Stimulated activated CD8-positive, alpha-beta memory T cell treated with anti-CD3 and anti-CD28 coated beads, Interleukin-12 subunit alpha, Interleukin-12 subunit beta, amount 100 ng/mL, for 4 hours (primary cell): ENCODE measurements around the gene NLE1.
"Not testable (repeated sequence)": the region's sequence is repeated elsewhere in the genome, so short reads cannot be mapped to it uniquely, and the experiment has no call there.

Source experiments
- DNase-seq: peaks from one replicate; pipeline ENCODE4 v3.0.0-alpha.2; 2020; ENCODE audit warnings: low read depth

NLE1 gene

DNA sequence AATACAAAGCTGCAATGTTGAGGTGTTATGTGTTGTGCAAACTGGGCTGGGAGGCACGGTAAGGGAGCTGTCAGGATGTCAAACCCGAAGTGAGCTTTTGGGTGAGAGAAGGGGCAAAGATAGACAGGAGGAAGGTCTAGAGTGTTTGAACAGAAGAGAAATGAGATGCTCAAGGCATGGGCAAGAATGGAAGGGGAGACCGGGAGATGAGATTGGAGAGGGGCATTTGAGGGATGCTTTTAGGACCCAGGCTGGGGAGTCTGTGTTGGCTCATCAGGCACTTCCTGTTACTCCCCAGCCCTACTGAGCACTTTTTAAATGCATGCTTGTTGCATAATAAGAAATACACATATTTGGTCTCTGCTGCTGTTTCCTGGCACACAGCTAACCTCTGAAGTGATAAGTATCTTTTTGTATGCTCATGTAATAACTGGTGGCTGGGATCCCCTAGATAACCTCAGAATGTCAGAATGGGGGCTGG is 19.2 kb upstream of the NLE1 start:
- no peak for DNase-seq

DNA sequence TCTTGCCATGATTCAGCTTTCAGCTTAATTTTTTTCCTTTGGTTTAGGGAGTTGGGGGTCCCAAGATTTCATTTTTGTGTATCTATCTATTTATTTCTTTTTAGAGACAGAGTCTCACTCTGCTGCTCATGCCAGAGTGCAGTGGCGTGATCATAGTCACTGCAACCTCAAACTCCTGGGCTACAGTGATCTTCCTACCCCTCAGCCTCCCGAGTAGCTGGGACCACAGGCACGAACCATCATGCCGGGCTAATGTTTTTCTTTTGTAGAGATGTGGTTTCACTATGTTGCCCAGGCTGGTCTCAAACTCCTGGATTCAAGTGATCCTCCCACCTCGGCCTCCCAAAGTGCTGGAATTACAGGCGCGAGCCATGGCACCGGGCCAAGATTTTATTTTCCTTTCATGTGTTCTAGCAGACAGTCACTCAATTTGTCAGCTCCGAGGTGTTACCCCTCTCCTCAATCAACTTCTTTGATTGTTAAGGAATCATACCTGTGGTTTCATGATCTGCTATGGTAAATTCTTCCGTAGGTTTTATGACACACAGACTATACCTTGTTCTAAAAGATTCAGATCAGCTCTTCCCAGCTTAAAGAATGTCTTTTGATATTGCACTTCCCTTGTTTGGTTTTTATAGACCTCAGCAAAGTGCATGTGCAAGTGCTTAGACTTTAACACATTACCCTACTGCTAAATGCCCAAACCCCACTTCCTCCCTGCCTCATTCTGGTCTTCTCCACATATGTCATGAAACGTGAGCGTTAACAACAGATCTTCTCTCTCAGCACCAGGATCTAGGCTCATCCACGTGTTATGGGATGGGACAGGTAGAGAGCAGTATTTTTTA is 18.5 kb upstream of the NLE1 start:
- no peak for DNase-seq

DNA sequence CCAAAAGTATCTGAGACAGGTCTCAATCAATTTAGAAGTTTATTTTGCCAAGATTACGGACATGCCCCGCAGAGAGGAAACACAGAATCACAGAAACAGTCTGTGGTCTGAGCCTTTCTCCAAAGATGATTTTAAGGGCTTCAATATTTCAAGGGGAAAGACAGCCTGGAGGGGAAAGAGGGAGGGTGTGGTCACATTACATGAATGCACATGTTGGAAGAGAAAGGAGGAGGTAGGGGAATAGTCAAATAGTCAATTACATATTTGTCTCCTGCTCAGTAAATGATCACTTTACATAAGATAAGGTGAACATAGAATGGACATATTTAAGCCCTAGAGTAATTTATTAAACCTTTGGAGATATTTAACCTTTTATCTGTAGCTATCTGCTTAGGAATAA is 17.8 kb upstream of the NLE1 start:
- no peak for DNase-seq

DNA sequence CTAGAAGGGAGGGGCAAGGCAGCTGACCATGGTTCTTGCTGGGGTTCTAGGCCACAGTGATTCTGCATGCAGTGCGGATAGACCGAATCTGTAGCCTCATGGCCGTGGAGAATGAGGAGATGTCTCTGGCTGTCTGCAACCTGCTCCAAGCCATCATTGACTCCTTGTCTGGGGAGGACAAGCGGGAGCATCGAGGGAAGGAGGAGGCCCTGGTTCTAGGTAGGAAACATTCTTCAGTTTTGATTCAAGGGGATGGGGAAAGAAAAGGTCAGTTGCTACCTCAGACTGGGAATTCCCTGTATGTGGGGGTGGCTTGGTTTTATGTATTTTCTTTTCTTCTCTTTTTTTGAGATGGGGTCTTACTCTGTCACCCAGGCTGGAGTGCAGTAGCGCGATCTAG is 13.1 kb upstream of the NLE1 start:
- DNase-seq = no peak

DNA sequence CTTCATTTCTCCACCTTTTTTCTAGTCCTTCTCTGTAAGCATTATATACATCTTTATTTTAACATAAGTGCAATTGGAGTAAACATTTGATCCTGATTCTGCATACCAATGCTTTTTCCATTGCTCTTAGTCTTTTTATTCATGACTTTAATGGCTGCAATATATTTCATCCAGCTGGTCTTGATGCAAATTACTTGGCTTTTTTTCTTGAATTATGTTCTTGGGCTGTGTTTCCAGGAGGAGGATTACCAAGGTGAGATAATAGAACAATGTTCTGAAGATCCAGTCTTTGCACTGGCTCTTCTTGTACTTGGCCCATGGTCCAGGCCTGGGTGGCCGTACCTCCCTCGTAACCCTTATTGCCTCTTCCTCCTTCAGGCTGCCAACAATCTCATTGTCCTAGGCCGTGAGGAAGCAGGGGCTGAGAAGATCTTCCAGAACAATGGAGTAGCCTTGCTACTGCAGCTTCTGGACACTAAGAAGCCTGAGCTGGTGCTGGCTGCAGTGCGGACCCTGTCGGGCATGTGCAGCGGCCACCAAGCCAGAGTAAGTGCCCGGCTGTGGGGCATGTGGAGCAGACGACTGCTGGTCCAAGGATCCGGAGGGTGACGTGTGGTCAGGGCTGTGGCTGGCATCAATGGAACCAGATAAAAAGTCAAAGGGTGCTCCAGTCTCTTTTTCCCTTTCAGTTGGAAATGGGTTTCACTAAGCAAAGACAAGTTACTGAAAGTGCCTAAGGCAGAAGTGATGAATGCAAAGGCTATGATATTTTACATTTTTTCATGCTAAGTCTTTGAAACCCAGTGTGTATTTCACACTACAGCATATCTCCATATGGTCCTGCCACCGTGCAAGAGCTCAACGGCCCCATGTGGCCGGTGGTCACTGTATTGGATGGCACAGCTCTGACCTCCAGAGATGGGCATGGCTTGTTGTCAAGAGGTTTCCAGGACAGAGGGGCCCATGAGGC is 12.4 kb upstream of the NLE1 start:
- DNase-seq = no peak

DNA sequence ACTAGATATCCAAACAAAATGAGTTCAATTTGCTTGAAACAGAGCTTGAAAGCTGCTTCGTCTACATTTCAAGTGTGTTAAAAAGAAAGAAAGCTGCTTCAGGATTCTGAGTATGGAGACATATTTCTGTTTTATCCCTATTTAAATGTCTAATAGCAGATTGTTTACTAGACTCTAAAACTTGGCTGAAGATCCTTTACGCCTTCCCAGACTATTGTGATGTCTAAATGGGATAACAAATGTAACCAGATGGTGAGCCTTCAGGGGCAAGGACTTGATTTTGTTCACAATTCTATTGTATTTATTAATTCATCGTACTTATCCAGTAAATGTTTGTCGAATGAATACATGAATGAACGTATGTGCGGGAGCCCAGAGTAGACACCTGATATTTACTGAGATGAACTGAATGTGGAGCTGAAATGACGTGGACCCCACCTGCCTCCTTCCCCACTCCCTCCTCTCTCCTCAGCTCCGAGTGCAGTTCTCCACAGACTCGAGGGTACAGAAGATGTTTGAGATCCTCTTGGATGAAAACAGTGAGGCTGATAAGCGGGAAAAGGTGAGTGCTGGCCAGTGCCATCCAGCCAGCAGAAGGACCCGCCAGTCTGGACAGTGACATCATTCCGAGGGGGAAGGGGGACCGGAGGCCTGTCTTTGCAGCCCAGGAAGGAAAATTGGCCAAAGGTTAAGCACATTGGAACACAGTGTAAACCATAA is 10.5 kb upstream of the NLE1 start:
- no peak for DNase-seq

DNA sequence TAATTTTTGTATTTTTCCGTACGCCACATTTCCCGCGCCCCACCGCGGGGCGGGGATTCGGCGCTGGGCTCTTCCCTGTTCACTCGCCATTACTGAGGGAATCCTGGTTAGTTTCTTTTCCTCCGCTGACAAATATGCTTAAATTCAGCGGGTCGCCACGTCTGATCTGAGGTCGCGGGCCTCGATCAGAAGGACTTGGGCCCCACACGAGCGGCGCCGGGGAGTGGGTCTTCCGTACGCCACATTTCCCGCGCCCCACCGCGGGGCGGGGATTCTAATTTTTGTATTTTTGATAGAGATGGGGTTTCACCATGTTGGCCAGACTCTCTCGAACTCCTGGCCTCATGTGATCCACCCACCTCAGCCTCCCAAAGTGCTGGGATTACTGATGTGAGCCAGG is 9.0 kb upstream of the NLE1 start:
- DNase-seq = not testable (repeated sequence)

DNA sequence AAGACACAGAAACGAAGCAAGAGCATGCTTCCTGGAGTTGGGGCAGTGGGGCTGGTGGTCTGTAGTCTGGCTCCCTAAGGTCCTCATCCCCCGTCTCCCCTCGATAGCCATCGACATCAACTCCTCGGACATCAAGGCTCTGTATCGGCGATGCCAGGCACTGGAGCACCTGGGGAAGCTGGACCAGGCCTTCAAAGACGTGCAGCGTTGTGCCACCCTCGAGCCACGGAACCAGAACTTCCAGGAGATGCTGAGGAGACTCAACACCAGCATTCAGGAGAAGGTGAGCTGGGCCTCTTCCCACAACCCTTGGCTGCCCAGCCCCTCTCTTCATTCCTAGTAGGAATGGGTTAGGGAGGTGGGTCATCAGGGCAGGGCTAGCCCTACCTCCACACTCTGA is 7.8 kb upstream of the NLE1 start:
- DNase-seq = no peak

DNA sequence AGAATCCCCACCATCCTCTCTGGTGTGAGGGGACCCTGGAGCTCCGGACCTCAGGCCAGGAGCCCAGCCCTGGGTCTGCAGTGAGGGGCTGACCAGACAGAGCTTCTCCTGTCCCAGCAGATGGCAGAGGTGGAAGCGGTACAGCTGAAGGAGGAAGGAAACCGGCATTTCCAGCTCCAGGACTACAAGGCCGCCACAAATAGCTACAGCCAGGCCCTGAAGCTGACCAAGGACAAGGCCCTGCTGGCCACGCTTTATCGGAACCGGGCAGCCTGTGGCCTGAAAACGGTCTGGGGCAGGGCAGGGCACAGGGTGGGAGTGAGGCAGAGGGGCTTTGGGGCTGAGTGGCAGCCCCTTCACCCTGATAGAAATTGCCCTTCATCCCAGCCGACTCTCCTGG is 6.0 kb upstream of the NLE1 start:
- no peak for DNase-seq

DNA sequence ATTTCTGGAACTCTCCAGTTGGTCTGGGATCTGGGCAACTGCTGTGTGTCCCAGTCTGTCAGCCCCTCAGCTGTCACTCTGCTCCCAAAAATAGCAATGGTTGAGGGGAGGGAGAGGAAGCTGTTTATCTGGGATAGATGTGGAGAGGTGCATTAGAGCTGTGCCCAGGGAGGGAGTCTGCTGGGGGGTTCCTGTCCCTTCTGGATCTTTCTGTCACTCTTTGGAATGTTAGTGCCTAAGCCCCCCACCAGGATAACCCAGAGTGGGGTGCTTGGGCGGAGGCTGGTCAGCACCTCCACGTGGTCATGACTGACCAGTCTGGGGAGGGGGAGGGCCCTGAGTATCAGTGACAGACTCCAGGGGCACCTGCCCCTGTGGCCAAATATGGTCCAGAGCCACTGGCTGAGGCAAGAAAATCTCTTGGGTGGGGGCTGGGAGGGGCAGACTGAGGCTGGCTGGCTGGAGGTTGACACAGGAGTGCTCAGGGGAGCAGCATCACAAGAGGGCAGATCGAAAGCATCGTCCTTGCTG is 5.3 kb upstream of the NLE1 start, which contains the start of gene UNC45B:
TSS of gene UNC45B (plus strand) at position 443 of the 531 bp plus-strand sequence. CDS start 447 bp downstream, outside the sequence.
- no peak for DNase-seq

DNA sequence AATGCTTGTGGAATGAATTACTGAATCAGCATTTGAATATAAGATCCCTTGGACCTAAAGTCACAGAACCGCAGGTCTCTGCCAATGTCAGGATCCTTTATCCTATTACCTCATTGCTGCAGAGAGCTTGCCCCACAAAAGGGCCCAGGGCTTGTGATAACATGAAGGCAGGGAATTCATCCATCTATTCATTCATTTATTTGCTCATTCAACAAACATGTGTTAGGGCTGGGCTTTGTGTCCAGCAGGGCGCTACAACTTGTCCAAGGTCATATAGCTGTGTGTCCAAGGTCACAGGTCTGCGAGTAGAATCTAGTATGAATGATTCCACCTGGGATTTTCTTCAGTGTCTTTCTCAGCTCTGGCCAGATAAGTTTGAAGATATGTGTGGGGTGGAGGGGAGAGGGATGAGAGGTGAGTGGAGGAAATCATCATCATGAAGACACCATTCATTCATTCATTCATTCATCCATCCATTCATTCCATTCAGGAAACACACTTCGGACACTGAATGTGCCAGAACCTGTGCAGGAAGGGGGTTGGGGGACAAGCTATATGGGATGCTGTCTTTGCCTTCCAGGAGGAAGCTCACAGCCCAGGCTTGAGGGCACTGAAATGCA is 4.2 kb upstream of the NLE1 start:
- no peak for DNase-seq

DNA sequence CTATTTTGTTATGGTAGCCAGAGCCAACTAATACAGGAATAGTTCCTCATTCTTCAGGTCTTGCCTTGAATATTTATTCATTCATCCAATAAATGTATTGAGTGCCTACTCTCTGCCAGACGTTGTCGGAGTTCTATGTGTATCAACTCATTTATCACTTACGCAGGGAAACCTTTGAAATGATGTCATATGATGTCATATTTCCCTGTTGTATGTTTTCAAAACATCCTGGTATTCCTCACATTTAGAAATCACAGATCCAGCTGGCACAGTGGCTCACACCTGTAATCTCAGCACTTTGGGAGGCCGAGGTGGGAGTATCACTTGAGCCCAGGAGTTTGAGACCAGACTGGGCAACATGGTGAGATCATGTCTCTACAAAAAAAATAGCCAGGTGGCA is 2.7 kb upstream of the NLE1 start:
- DNase-seq = no peak

DNA sequence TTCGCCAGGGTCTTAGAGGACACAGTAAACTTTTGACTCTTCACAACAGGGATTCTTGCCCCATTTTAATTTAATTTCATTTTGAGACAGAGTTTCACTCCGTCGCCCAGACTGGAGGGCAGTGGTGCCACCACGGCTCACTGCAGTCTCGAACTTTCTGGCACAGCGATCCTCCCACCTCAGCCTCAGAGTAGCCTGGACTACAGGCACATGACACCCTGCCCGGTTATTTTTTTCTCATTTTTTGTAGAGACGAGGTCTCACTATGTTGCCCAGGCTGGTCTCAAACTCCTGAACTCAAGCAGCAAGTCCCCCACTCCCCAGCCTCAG is 329 bp upstream of the NLE1 start:
- DNase-seq = no peak

DNA sequence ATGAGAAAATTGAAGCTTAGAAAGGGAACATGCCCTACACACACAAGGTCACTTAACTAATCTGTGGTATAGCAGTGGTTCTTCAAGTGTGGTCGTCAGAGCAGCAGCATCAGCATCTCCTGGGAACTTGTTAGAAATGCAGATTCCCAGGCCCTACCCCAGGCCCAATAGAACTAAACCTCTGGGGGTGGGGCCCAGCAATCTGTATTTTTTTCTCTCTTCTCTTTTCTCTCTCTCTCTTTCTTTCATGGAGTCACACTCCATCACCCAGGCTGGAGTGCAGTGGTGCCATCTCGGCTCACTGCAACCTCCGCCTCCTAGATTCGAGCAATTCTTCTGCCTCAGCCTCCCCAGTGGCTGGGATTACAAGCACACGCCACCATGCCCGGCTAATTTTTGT is 3.9 kb downstream of the NLE1 start:
- no peak for DNase-seq

DNA sequence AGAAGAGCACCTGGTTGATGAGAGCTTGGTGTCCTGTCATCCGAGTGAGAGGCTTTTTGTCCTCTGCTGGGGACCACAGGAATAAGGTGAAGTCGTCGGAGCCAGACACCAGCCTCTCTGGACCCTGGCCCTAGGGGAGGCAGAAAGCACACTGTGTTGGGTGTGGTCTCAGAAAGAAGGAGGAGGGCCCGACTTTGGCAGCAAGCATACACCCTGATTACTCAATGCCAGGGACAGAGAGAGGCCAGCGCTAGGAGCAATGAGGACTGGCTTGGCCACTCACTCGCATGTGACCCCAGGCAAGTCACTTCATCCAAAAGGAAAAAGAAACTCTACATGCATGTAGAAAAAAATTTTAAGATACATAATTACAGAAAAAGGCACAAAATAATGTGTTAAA is 6.8 kb downstream of the NLE1 start:
- DNase-seq = no peak

DNA sequence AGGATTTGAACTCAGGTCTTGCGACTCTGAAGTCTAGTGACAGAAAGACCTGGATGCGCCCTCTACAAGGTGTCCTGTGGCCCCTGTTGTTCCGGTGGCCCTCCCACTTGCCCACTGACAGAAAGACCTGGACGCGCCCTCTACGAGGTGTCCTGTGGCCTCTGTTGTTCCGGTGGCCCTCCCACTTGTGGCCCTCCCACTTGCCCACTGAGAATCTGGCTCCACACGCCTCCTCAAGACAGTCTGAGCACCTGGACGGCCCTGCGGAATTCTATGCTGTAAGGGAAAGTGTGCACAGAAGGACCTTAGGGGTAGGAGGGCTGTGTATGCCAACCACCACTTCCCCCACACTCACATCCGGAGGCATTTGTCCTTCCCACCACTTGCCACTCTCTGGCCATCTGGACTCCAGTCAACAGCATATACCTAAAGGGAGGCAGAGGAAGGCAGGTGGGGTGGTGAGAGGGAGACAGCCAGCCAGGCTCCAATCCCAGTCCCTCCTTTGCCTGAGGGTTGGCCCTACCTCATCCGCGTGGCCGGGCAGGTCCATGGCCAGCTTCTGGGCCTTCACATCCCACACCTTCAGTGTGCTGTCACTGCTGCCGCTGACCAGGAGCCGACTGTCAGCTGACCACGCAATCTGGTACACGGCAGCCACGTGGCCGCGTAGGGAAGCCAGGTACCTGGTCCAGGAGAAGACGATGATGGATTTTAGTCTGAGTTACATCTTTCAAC is 9.1 kb downstream of the NLE1 start:
- DNase-seq = no peak

DNA sequence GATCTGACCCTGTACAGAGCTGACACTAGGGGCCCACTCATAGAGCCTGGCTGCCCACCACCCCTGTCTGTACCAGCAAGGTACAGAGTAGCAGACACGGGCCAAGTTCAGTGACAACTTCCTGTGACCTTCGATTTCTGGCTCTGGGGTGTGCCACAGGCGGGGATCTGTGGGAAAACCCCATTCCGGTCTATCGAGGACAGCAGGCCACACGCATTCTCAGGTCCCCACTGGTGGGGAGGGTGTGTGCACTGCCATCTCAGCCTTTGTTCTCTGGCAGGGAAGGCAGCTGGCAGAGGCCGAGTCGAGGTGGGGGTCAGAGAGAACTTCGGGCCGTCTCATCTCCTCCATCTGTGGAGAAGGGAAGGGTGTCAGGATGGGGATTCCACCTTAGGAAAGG is 10.0 kb downstream of the NLE1 start:
- DNase-seq = no peak

DNA sequence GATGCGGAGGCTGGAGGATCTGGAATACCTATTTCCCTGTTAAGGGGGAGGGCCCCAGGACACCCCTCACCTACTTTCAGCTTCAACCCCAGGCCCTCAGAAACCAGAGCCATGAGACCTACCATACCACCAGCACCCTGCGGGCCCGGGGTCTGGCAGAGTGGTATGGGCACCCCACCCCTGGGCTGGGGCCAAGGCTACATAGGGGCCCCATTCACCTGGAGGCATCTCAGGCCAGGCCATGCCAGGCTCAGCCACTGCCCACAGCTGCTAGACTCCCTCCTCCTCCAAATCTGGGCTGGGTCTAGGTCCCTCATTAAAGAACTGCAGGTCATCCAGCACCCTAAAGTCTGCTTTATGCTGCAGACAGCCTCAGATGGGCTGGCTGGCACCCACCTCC is 11.7 kb downstream of the NLE1 start:
- no peak for DNase-seq

DNA sequence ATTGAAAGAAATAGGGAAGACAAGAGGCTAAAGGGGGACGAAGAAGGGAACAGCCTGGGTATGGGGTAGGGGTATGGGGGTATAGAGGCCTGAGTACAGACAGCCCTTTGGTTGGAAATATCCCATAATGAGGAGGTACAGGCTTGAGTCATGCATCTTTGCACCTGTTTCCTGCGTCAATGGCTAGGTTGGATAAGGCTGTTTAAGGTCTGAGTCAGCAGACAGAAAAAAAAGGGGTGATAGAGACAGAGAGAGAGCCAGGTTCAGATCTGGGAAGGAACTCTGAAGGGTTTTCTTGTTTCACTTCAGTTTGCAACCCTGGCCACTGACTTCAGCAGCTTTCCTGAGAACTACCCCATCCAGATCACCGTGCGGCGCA is 12.1 kb downstream of the NLE1 start:
- no peak for DNase-seq

DNA sequence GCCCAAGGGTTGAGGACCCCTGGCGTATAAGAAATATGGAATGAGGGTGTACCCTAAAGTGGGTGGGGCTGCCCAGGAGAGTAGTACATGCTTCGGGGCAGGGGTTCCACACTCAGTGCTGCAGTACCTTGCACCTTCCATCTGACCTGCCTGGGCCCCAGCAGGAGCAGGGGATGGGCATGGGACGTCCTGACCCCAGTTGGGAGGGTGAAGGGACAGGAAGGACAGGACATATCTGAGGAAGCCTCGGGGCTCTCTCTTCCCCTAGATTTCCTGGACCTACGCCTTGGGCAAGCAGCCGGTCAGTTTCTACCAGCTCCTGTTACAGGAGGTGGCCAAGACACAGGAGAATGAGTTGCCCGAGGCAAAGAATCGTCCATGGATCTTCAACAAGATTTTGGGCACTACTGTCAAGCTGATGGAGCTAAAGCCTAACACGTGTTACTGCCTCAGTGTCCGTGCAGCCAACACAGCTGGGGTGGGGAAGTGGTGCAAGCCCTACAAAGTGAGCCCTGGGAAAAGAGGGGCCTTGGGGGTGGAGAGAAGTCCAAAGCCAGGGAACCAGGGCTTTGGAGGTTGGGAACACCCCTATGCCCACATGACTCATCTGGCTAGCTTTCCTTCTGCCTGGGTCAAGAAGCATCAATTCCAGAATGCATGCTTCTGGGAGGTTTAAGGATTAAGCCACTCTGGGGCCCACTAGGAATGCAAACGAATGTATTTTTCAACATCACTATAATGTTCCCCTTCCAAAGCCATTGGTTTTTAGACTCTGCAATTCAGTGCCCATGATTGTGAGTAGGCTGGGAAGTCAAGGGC is 12.7 kb downstream of the NLE1 start:
- DNase-seq = no peak
